ENCODE results near the gene NMNAT3.

The NMNAT3 gene

DNA sequence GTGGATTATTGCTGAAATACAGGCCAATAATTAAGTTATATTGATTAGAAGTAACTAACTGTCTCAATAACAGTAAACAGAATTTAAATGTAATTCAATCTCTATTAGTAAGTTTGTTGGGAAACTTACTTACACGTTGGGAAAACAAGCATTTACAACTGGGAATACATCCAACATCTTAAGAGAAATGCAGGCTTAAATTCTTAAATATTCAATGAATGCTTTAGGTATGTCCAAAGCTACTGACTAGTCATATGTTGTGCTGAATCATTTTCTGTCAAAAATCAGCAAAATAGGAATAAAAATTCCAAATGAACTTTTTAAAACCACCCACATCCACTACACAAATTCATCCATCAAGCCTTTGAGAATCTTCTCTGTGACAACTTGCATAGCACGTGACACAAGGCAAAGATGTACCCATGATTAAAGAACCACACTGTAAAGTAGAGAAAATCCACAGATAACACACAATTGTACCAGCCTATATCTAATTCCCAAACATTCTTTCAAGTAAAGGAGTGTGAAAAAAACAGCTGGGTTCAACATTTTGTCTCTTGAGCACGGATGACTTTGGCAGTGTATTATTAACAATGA is 60.0 kb downstream of the NMNAT3 start:
- H3K9me3 ChIP-seq (ENCODE audit: insufficient read depth, low read length, severe bottlenecking): no peaks in the 10 kb centered on the region
- no peak for TF ChIP-seq EZH2 (IDR thresholded peaks at IDR 0.05; ENCODE audit: borderline replicate concordance, low read depth, low read length, severe bottlenecking)
- TF ChIP-seq, protein P1, sequence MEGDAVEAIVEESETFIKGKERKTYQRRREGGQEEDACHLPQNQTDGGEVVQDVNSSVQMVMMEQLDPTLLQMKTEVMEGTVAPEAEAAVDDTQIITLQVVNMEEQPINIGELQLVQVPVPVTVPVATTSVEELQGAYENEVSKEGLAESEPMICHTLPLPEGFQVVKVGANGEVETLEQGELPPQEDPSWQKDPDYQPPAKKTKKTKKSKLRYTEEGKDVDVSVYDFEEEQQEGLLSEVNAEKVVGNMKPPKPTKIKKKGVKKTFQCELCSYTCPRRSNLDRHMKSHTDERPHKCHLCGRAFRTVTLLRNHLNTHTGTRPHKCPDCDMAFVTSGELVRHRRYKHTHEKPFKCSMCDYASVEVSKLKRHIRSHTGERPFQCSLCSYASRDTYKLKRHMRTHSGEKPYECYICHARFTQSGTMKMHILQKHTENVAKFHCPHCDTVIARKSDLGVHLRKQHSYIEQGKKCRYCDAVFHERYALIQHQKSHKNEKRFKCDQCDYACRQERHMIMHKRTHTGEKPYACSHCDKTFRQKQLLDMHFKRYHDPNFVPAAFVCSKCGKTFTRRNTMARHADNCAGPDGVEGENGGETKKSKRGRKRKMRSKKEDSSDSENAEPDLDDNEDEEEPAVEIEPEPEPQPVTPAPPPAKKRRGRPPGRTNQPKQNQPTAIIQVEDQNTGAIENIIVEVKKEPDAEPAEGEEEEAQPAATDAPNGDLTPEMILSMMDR (IDR thresholded peaks at IDR 0.05; ENCODE audit: borderline replicate concordance, extremely low read depth, low read length, poor library complexity, severe bottlenecking): no peak
- no peak overlapping the region for H2AFZ ChIP-seq (ENCODE audit: low read depth, low read length)
- H3K27ac ChIP-seq (ENCODE audit: low read length): no peak overlapping the region
- no peaks in the 10 kb centered on the region for H3K36me3 ChIP-seq (ENCODE audit: insufficient read depth, low read length)
- no peak overlapping the region for H3K4me3 ChIP-seq (ENCODE audit: low read depth in 1 of 2, low read length in 2 of 2)
- H3K4me2 ChIP-seq (ENCODE audit: insufficient read depth, low read length): no peak overlapping the region
- no peaks in the 10 kb centered on the region for H3K4me1 ChIP-seq (ENCODE audit: insufficient read depth, low read length)
- no peak overlapping the region for H3K9ac ChIP-seq (ENCODE audit: low read depth, low read length)
- H3K27me3 ChIP-seq (ENCODE audit: insufficient read depth, low read length, poor library complexity): peaks cover 8% of the 10 kb centered on the region
- H3K79me2 ChIP-seq (ENCODE audit: insufficient read depth, low read length): no peaks in the 10 kb centered on the region
- DNase-seq: no peak
- no peaks in the 10 kb centered on the region for H4K20me1 ChIP-seq (ENCODE audit: insufficient read depth, low read length)
- ATAC-seq (ENCODE audit: insufficient read depth, low read depth): no peak

DNA sequence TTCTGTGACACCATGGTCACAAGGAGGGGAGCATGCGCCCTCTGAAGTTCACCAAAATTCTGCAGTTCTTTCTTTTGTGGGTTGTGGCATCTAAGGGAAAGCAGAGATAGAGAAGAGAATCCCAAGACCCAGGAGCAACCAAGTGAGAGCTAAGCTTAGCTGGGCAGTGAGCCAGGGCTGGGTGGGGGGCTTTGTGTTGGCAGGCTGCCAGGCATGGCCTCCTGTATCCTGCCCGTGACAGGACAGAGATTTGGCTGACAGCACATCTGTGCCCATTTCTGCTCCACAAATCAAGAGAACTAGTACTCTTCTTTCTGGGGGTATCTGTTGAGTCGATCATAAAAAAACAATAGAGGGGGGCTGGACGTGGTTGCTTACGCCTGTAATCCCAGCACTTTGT is 66.2 kb downstream of the NMNAT3 start:
- TF ChIP-seq EZH2 (IDR thresholded peaks at IDR 0.05; ENCODE audit: borderline replicate concordance, low read depth, low read length, severe bottlenecking): no peak
- TF ChIP-seq, protein P1 (IDR thresholded peaks at IDR 0.05; ENCODE audit: borderline replicate concordance, extremely low read depth, low read length, poor library complexity, severe bottlenecking): no peak
- ATAC-seq (ENCODE audit: insufficient read depth, low read depth) (no peak), DNase-seq (no peak)
- no peaks in the 10 kb centered on the region for H4K20me1 ChIP-seq (ENCODE audit: insufficient read depth, low read length)
- no peaks in the 10 kb centered on the region for H3K79me2 ChIP-seq (ENCODE audit: insufficient read depth, low read length)
- no peaks in the 10 kb centered on the region for H3K4me1 ChIP-seq (ENCODE audit: insufficient read depth, low read length)
- H3K27ac ChIP-seq (ENCODE audit: low read length): no peak overlapping the region
- no peaks in the 10 kb centered on the region for H3K9me3 ChIP-seq (ENCODE audit: insufficient read depth, low read length, severe bottlenecking)
- no peak overlapping the region for H3K4me3 ChIP-seq (ENCODE audit: low read depth in 1 of 2, low read length in 2 of 2)
- H2AFZ ChIP-seq (ENCODE audit: low read depth, low read length): no peak overlapping the region
- H3K27me3 ChIP-seq (ENCODE audit: insufficient read depth, low read length, poor library complexity): no peaks in the 10 kb centered on the region
- no peak overlapping the region for H3K4me2 ChIP-seq (ENCODE audit: insufficient read depth, low read length)
- no peaks in the 10 kb centered on the region for H3K36me3 ChIP-seq (ENCODE audit: insufficient read depth, low read length)
- H3K9ac ChIP-seq (ENCODE audit: low read depth, low read length): no peak overlapping the region

DNA sequence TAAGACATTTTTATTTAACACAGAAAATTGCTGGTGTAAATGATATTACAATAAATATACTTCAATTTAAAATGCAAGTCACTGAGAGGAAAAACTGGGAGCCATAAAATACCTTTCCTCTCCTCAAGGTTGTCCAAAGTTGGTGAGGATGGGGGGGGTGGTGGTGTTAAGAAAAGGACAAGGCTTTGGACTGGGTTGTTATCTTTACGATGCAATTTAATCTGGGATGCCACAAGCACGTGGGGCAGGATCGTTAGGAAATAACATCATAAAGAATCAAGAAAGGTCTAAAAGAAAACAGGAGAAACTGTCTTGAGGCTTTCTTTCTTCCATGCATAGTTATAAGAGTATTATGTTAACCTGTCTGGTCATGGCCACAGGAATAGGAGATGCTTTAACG is 66.9 kb downstream of the NMNAT3 start:
- H3K27me3 ChIP-seq (ENCODE audit: insufficient read depth, low read length, poor library complexity): no peaks in the 10 kb centered on the region
- no peaks in the 10 kb centered on the region for H3K36me3 ChIP-seq (ENCODE audit: insufficient read depth, low read length)
- no peak for DNase-seq
- no peak overlapping the region for H3K4me3 ChIP-seq (ENCODE audit: low read depth in 1 of 2, low read length in 2 of 2)
- no peak overlapping the region for H2AFZ ChIP-seq (ENCODE audit: low read depth, low read length)
- no peaks in the 10 kb centered on the region for H3K9me3 ChIP-seq (ENCODE audit: insufficient read depth, low read length, severe bottlenecking)
- no peak overlapping the region for H3K27ac ChIP-seq (ENCODE audit: low read length)
- H3K4me1 ChIP-seq (ENCODE audit: insufficient read depth, low read length): no peaks in the 10 kb centered on the region
- no peak for ATAC-seq (ENCODE audit: insufficient read depth, low read depth)
- no peaks in the 10 kb centered on the region for H4K20me1 ChIP-seq (ENCODE audit: insufficient read depth, low read length)
- no peaks in the 10 kb centered on the region for H3K79me2 ChIP-seq (ENCODE audit: insufficient read depth, low read length)
- H3K4me2 ChIP-seq (ENCODE audit: insufficient read depth, low read length): no peak overlapping the region
- H3K9ac ChIP-seq (ENCODE audit: low read depth, low read length): no peak overlapping the region
- no peak for TF ChIP-seq EZH2 (IDR thresholded peaks at IDR 0.05; ENCODE audit: borderline replicate concordance, low read depth, low read length, severe bottlenecking)
- TF ChIP-seq, protein P1 (IDR thresholded peaks at IDR 0.05; ENCODE audit: borderline replicate concordance, extremely low read depth, low read length, poor library complexity, severe bottlenecking): no peak

Data from DND-41 (cell line).